Left lung (tissue), 10 donors: ENCODE measurements around the gene PAK6. TPM values are rescaled to one million over a fixed set of nuclear protein-coding genes. Genes with fewer than 3 reads are reported as not detected.

Source experiments
- ATAC-seq: fragments of 200-7000 bp; cut with Tn5 transposase; one replicate; pipeline ENCODE4 v1.9.1; 2020; ENCODE audit warnings: moderate library complexity
- DNase-seq, 4 donors: peaks; one replicate each; pipeline ENCODE4 v3.0.0-alpha.2; 2013 to 2020
- H3K27ac ChIP-seq, 2 donors: fragments of 200-600 bp; sonication (generic) in 1 of 2; one replicate each; pipeline versions ENCODE4 v1.5.0 to v1.8.0; 2020 to 2021
- H3K27me3 ChIP-seq, 2 donors: fragments of 200-600 bp; sonication (generic) in 1 of 2; one replicate each; pipeline versions ENCODE4 v1.5.0 to v1.8.0; 2020 to 2021
- H3K36me3 ChIP-seq, 2 donors: fragments of 200-600 bp; sonication (generic) in 1 of 2; one replicate each; pipeline versions ENCODE4 v1.5.0 to v1.8.0; 2020 to 2021
- H3K4me1 ChIP-seq, 2 donors: fragments of 200-600 bp; one replicate each; pipeline ENCODE4 v1.8.0; 2021
- H3K4me3 ChIP-seq, 2 donors: fragments of 200-600 bp; sonication (generic) in 1 of 2; one replicate each; pipeline versions ENCODE4 v1.5.0 to v1.8.0; 2020 to 2021; ENCODE audit warnings: mild to moderate bottlenecking in 1 of 2
- H3K9me3 ChIP-seq, 2 donors: fragments of 200-600 bp; sonication (generic) in 1 of 2; one replicate each; pipeline versions ENCODE4 v1.5.0 to v1.8.0; 2020 to 2021
- CTCF ChIP-seq, 2 donors: fragments of 200-600 bp; sonication (generic) in 1 of 2; IDR thresholded peaks; one replicate each; pipeline versions ENCODE4 v1.5.0 to v1.8.0; 2021; ENCODE audit warnings: antibody characterized with exemption in 2 of 2
- intact Hi-C, 2 donors: fragments of 100-400 bp; cut with DNase I; formaldehyde crosslinking; loops; one replicate each; pipeline versions ENCODE4 v1.11.2 to v1.14.2; 2022
- polyA plus RNA-seq, 6 donors: library from polyadenylated mRNA; unstranded; fragments of 120-200 nt; gene quantifications; one replicate each; pipeline ENCODE4 v1.2.1, GENCODE V29; 2013; ENCODE audit not compliant: insufficient read length in 6 of 6
- total RNA-seq, 2 donors: library from RNA; stranded (reverse); fragmentation: NEBNext Ultra II Directional; extraction: Animal tissue kit (Norgen Biotek cat#: 25700); gene quantifications; one replicate each; pipeline ENCODE4 v1.2.1, GENCODE V29; 2021
- donor health status: DM: no; HTN: yes; CAD: no.
- donor health status: DM: no; HTN: no; CAD: no.

The PAK6 gene
- total and polyA plus RNA-seq, 8 donors = 5.3 to 14.6 (median 8.1) TPM

- Histone ChIP-seq H3K27me3 (peaks cover 4 to 11% of the 10 kb centered on the region in 2 donors), H3K9me3 (no peaks in the 10 kb centered on the region), H3K4me3 (no peak overlapping the region), H3K4me1 (peaks cover 0 to 7% of the 10 kb centered on the region in 2 donors), H3K36me3 (no peaks in the 10 kb centered on the region), H3K27ac (no peak overlapping the region)
- DNase-seq (peak in 2 of 4 donors; percentile 17 to 45), ATAC-seq (no peak)
- no peak for TF ChIP-seq CTCF (IDR thresholded peaks at IDR 0.05)
- intact Hi-C loops = no loop called here
Observed at GRCh38 chr15:40247406-40247971, 8.6 kb downstream of the PAK6 start.

GRCh38 chr15:40248006-40248783, 9.3 kb downstream of the PAK6 start:
- Histone ChIP-seq H3K4me1 (peaks cover 4 to 14% of the 10 kb centered on the region in 2 donors), H3K27me3 (peaks cover 7 to 18% of the 10 kb centered on the region in 2 donors), H3K9me3 (no peaks in the 10 kb centered on the region), H3K27ac (no peak overlapping the region), H3K4me3 (no peak overlapping the region), H3K36me3 (no peaks in the 10 kb centered on the region)
- TF ChIP-seq CTCF (IDR thresholded peaks at IDR 0.05) = no peak
- DNase-seq (peak in 2 of 4 donors; percentile 24 to 43), ATAC-seq (no peak)
- intact Hi-C loops = no loop called here

- Histone ChIP-seq H3K27me3 (peaks cover 7 to 28% of the 10 kb centered on the region in 2 donors), H3K27ac (no peak overlapping the region), H3K4me3 (no peak overlapping the region), H3K36me3 (no peaks in the 10 kb centered on the region), H3K9me3 (no peaks in the 10 kb centered on the region), H3K4me1 (peaks cover 8 to 22% of the 10 kb centered on the region in 2 donors)
- ATAC-seq (no peak), DNase-seq (peak in 2 of 4 donors; percentile 21 to 26)
- TF ChIP-seq CTCF (IDR thresholded peaks at IDR 0.05) = no peak
- intact Hi-C loops = no loop called here
Observed at GRCh38 chr15:40249477-40250303, 10.8 kb downstream of the PAK6 start.

- DNase-seq (peak in 1 of 4 donors; percentile 4), ATAC-seq (no peak)
- TF ChIP-seq CTCF (IDR thresholded peaks at IDR 0.05) = no peak
- Histone ChIP-seq H3K27me3 (peaks cover 7 to 28% of the 10 kb centered on the region in 2 donors), H3K36me3 (no peaks in the 10 kb centered on the region), H3K4me3 (no peak overlapping the region), H3K4me1 (peaks cover 8 to 22% of the 10 kb centered on the region in 2 donors), H3K27ac (no peak overlapping the region), H3K9me3 (no peaks in the 10 kb centered on the region)
- intact Hi-C loops = no loop called here
Observed at GRCh38 chr15:40250304-40250656, 11.4 kb downstream of the PAK6 start.
